Measurements from ENCODE around the gene IL9. TPM values are rescaled to one million over a fixed set of nuclear protein-coding genes. Genes with fewer than 3 reads are reported as not detected.
A peak's percentile ranks its signal among the peaks of the same experiment; 100 is the strongest.

Gene IL9
- total and polyA plus RNA-seq, 2 of the 13 experiments (the other 11 are each of a cell fraction or from before 2014, with no cell fraction given): not detected

DNA sequence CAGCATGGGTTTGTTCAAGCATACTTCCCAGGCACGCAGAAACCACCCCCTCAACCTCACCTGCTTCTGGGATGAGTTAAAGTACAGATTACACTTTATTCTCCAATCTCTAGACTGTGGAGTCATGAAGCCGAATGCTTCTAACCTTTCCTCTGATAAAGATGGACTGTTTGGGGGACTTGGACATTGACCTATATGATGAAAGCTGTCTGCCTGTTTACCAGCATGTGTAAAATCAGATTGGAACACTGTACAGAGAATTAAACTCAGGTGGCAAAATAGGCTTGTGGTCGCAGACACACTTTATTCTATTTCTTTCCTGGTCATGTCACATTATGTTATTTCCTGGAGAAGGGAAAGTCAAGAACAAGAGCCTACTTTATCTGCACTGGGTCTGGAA, 25.7 kb downstream of the IL9 start:
- H3K4me1 ChIP-seq (ENCODE audit: insufficient read depth, low read length): peaks cover 45% of the 10 kb centered on the region
- POLR2A ChIA-PET: no interaction called here
- H3K27me3 ChIP-seq (ENCODE audit: control insufficient read depth in 1 of 2, insufficient read depth in 2 of 2, low read length in 2 of 2): no peaks in the 10 kb centered on the region; a peak in 1 of 5 replicates
- FAIRE-seq (peak; percentile 71), DNase-seq (ENCODE audit: low spot score) (peak; percentile 50), ATAC-seq (peak; percentile 57)
- no TSS peak for BruUV-seq (replicated peaks)
- H3K4me3 ChIP-seq (replicated peaks in 1 of 3; ENCODE audit: insufficient read depth in 1 of 3, low read depth in 2 of 3, low read length in 3 of 3): no peak overlapping the region
- no peaks in the 10 kb centered on the region for H3K79me2 ChIP-seq (ENCODE audit: insufficient read depth, low read length)
- H3K4me2 ChIP-seq (ENCODE audit: low read depth, low read length): peak overlapping the region; percentile 38
- in situ Hi-C loops (cut with HindIII; ENCODE audit: extremely low pct_ligation_motif_present, low pct_unique_long_range_greater_than_20kb) (loop anchor here (25.0 kb wide), 1 partner anchor 542 kb away; no protein-coding TSS in a partner anchor), intact Hi-C loops (cut with micrococcal nuclease; ENCODE audit: unreplicated experiment) (no loop called here)
- 5% methylated on average over 3 of the region's 3 CpGs for WGBS (ENCODE audit: low lambda C conversion rate)
- H3K9me3 ChIP-seq (ENCODE audit: low read length): no peaks in the 10 kb centered on the region
- CTCF ChIA-PET (ENCODE audit: low intra/inter-chr PET ratio, low total read pairs): no interaction called here
- no peak overlapping the region for H3K9ac ChIP-seq (ENCODE audit: insufficient read depth, low read depth, low read length)
- H3K27ac ChIP-seq (ENCODE audit: extremely low read length, insufficient read depth, low read length): peak overlapping the region; percentile 43
- no peaks in the 10 kb centered on the region for H3K36me3 ChIP-seq (replicated peaks in 1 of 2; ENCODE audit: control insufficient read depth in 1 of 2, insufficient read depth in 2 of 2, low read length in 2 of 2)
- no peaks in the 10 kb centered on the region for H4K20me1 ChIP-seq (ENCODE audit: insufficient read depth, low read length)
- H2AFZ ChIP-seq (ENCODE audit: low read length): no peak overlapping the region
- TF ChIP-seq ZNF18 (CRISPR knock-in tag; IDR thresholded peaks at IDR 0.05; ENCODE audit: insufficient replicate concordance) (no peak), SRSF9 (IDR thresholded peaks at IDR 0.05; ENCODE audit: borderline replicate concordance, insufficient read depth, low read depth, low read length, poor library complexity, severe bottlenecking) (no peak), PPARG (CRISPR knock-in tag; conservative IDR thresholded peaks at IDR 0.05) (peak; percentile 58; the same call in 1 of the 2 replicates), CEBPG (CRISPR knock-in tag; IDR thresholded peaks at IDR 0.05) (0 out of 2 replicates have a peak, but pooled peaks have one; percentile 28), YEATS2 (CRISPR knock-in tag; IDR thresholded peaks at IDR 0.05; ENCODE audit: borderline replicate concordance) (no peak), HNF4G (IDR thresholded peaks at IDR 0.05; ENCODE audit: borderline replicate concordance, low read depth, low read length) (peak; percentile 19; the same call in 1 of the 2 replicates), HNF4G (CRISPR knock-in tag; IDR thresholded peaks at IDR 0.05; ENCODE audit: borderline replicate concordance, low read depth) (no peak), NR2F2 (IDR thresholded peaks at IDR 0.05; ENCODE audit: borderline replicate concordance, low read depth) (no peak), EP300 (IDR thresholded peaks at IDR 0.05; ENCODE audit: low read depth in 2 of 2, low read length in 2 of 2) (peak in 1 of 2 experiments; percentile 40; a peak in 1 of 4 replicates), EP300 (CRISPR knock-in tag; IDR thresholded peaks at IDR 0.05; ENCODE audit: borderline replicate concordance) (no peak), FOXA3 (CRISPR knock-in tag; IDR thresholded peaks at IDR 0.05) (peak; percentile 31; the same call in 1 of the 2 replicates), ZNF615 (CRISPR knock-in tag; IDR thresholded peaks at IDR 0.05; ENCODE audit: borderline replicate concordance) (no peak), ZGPAT (CRISPR knock-in tag; IDR thresholded peaks at IDR 0.05) (peak; percentile 11; the same call in 1 of the 2 replicates), RXRB (CRISPR knock-in tag; IDR thresholded peaks at IDR 0.05; ENCODE audit: borderline replicate concordance) (0 out of 2 replicates have a peak, but pooled peaks have one; percentile 23), RARA (CRISPR knock-in tag; IDR thresholded peaks at IDR 0.05) (0 out of 2 replicates have a peak, but pooled peaks have one; percentile 6), TGIF2 (CRISPR knock-in tag; IDR thresholded peaks at IDR 0.05) (0 out of 2 replicates have a peak, but pooled peaks have one; percentile 29), KLF6 (CRISPR knock-in tag; IDR thresholded peaks at IDR 0.05) (0 out of 2 replicates have a peak, but pooled peaks have one; percentile 49), HNF4A (CRISPR knock-in tag; IDR thresholded peaks at IDR 0.05) (peak; percentile 82), GATAD2A (CRISPR knock-in tag; IDR thresholded peaks at IDR 0.05) (peak; percentile 20; the same call in 1 of the 2 replicates), ZBTB21 (CRISPR knock-in tag; IDR thresholded peaks at IDR 0.05) (no peak), ZSCAN20 (CRISPR knock-in tag; IDR thresholded peaks at IDR 0.05; ENCODE audit: borderline replicate concordance) (no peak)
- TF ChIP-seq, protein P1, sequence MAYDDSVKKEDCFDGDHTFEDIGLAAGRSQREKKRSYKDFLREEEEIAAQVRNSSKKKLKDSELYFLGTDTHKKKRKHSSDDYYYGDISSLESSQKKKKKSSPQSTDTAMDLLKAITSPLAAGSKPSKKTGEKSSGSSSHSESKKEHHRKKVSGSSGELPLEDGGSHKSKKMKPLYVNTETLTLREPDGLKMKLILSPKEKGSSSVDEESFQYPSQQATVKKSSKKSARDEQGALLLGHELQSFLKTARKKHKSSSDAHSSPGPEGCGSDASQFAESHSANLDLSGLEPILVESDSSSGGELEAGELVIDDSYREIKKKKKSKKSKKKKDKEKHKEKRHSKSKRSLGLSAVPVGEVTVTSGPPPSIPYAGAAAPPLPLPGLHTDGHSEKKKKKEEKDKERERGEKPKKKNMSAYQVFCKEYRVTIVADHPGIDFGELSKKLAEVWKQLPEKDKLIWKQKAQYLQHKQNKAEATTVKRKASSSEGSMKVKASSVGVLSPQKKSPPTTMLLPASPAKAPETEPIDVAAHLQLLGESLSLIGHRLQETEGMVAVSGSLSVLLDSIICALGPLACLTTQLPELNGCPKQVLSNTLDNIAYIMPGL (CRISPR knock-in tag; IDR thresholded peaks at IDR 0.05; ENCODE audit: borderline replicate concordance in 1 of 2, low read depth in 1 of 2): no peak
